ENCODE results near the gene FNDC7. TPM values are rescaled to one million over a fixed set of nuclear protein-coding genes. Genes with fewer than 3 reads are reported as not detected.
"Not testable (repeated sequence)": the region's sequence is repeated elsewhere in the genome, so short reads cannot be mapped to it uniquely, and the experiment has no call there.

FNDC7 gene
- total RNA-seq, 1 donor from 2014 or later, result not detected

- no peak overlapping the region for H3K4me3 Mint-ChIP-seq (ENCODE audit: low read depth)
- H3K27ac Mint-ChIP-seq, result no peak overlapping the region
- DNase-seq (ENCODE audit: low spot score, unreplicated experiment), result no peak
- H3K4me1 Mint-ChIP-seq (ENCODE audit: low read depth), result peaks cover 2% of the 10 kb centered on the region
- peaks cover 25% of the 10 kb centered on the region for H3K36me3 Mint-ChIP-seq (ENCODE audit: insufficient read depth)
- H3K9me3 Mint-ChIP-seq (ENCODE audit: low read depth), result no peaks in the 10 kb centered on the region
- H3K27me3 Mint-ChIP-seq, result peaks cover 3% of the 10 kb centered on the region
- no peak for TF ChIP-seq CTCF (IDR thresholded peaks at IDR 0.05; ENCODE audit: unreplicated experiment)
These were observed 11.4 kb upstream of the FNDC7 start for GRCh38 chr1:108701176-108701849.

GRCh38 chr1:108702109-108702508 is 10.6 kb upstream of the FNDC7 start:
- H3K27ac Mint-ChIP-seq; DNase-seq (ENCODE audit: low spot score, unreplicated experiment); H3K4me1 Mint-ChIP-seq (ENCODE audit: low read depth); H3K27me3 Mint-ChIP-seq; H3K4me3 Mint-ChIP-seq (ENCODE audit: low read depth); H3K9me3 Mint-ChIP-seq (ENCODE audit: low read depth): not testable (repeated sequence)
- peaks cover 21% of the 10 kb centered on the region for H3K36me3 Mint-ChIP-seq (ENCODE audit: insufficient read depth)

- Mint-ChIP-seq H3K4me3 (ENCODE audit: low read depth) (no peak overlapping the region), H3K27ac (no peak overlapping the region), H3K9me3 (ENCODE audit: low read depth) (no peaks in the 10 kb centered on the region), H3K4me1 (ENCODE audit: low read depth) (peaks cover 2% of the 10 kb centered on the region), H3K27me3 (peaks cover 3% of the 10 kb centered on the region), H3K36me3 (ENCODE audit: insufficient read depth) (peaks cover 14% of the 10 kb centered on the region)
- TF ChIP-seq CTCF (IDR thresholded peaks at IDR 0.05; ENCODE audit: unreplicated experiment), result no peak
- no peak for DNase-seq (ENCODE audit: low spot score, unreplicated experiment)
These were observed 8.8 kb upstream of the FNDC7 start for GRCh38 chr1:108703939-108704338.

- Mint-ChIP-seq H3K4me3 (ENCODE audit: low read depth) (no peak overlapping the region), H3K27ac (no peak overlapping the region), H3K9me3 (ENCODE audit: low read depth) (no peaks in the 10 kb centered on the region), H3K36me3 (ENCODE audit: insufficient read depth) (peaks cover 9% of the 10 kb centered on the region), H3K4me1 (ENCODE audit: low read depth) (peaks cover 2% of the 10 kb centered on the region), H3K27me3 (peaks cover 3% of the 10 kb centered on the region)
- TF ChIP-seq CTCF (IDR thresholded peaks at IDR 0.05; ENCODE audit: unreplicated experiment), result no peak
- no peak for DNase-seq (ENCODE audit: low spot score, unreplicated experiment)
These were observed 8.2 kb upstream of the FNDC7 start for GRCh38 chr1:108704496-108704895.

GRCh38 chr1:108706643-108707042 is 6.1 kb upstream of the FNDC7 start:
- H3K27me3 Mint-ChIP-seq, result peaks cover 3% of the 10 kb centered on the region
- H3K36me3 Mint-ChIP-seq (ENCODE audit: insufficient read depth), result no peaks in the 10 kb centered on the region
- H3K4me1 Mint-ChIP-seq (ENCODE audit: low read depth), result peaks cover 2% of the 10 kb centered on the region
- H3K9me3 Mint-ChIP-seq (ENCODE audit: low read depth), result no peaks in the 10 kb centered on the region
- no peak for DNase-seq (ENCODE audit: low spot score, unreplicated experiment)
- H3K27ac Mint-ChIP-seq, result no peak overlapping the region
- H3K4me3 Mint-ChIP-seq (ENCODE audit: low read depth), result no peak overlapping the region
- TF ChIP-seq CTCF (IDR thresholded peaks at IDR 0.05; ENCODE audit: unreplicated experiment), result no peak
